ENCODE results near the gene MELTF. TPM values are rescaled to one million over a fixed set of nuclear protein-coding genes. Genes with fewer than 3 reads are reported as not detected.
"Not testable (repeated sequence)": the region's sequence is repeated elsewhere in the genome, so short reads cannot be mapped to it uniquely, and the experiment has no call there.

Gene MELTF
- total RNA-seq, 1 experiment from 2014 or later, result 9.2 TPM

DNA sequence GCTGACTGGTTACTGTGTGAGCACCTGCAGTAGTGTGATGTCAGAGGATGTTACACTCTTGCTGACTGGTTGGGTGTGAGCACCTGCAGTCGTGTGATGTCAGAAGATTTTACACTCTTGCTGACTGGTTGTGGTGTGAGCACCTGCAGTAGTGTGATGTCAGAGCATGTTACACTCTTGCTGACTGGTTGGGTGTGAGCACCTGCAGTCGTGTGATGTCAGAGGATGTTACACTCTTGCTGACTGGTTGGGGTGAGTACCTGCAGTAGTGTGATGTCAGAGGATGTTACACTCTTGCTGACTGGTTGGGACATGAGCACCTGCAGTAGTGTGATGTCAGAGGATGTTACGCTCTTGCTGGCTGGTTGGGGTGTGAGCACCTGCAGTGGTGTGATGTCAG lies 4.1 kb upstream of the MELTF start:
- H3K23ac ChIP-seq (ENCODE audit: insufficient read length, low read depth, low read length); H3K23me2 ChIP-seq (ENCODE audit: insufficient read length, low read depth, low read length, poor library complexity, severe bottlenecking); DNase-seq; H4K5ac ChIP-seq (ENCODE audit: insufficient read length, low read depth, low read length); H3K27me3 ChIP-seq (ENCODE audit: insufficient read depth, low read length); H3K27ac ChIP-seq (ENCODE audit: insufficient read length, low read depth, low read length); H3K9ac ChIP-seq (ENCODE audit: extremely low read depth, insufficient read length, low read length); H3K36me3 Mint-ChIP-seq (ENCODE audit: insufficient read depth in 1 of 3, low read depth in 3 of 3); H2BK5ac ChIP-seq (ENCODE audit: insufficient read length, low read length); H3K4me2 ChIP-seq (ENCODE audit: insufficient read depth, insufficient read length, low read length); H3K56ac ChIP-seq (ENCODE audit: insufficient read length, low read depth, low read length); H2BK12ac ChIP-seq (ENCODE audit: insufficient read length, low read depth, low read length); H4K91ac ChIP-seq (ENCODE audit: insufficient read length, low read depth, low read length); H4K8ac ChIP-seq (replicated peaks; ENCODE audit: insufficient read length, low read depth, low read length); H3T11ph ChIP-seq (ENCODE audit: low read length); H3K79me1 ChIP-seq (ENCODE audit: insufficient read depth, low read depth, low read length, poor library complexity, severe bottlenecking); H2AK5ac ChIP-seq (ENCODE audit: insufficient read length, low read length); H2BK120ac ChIP-seq (ENCODE audit: low read depth, low read length, poor library complexity, severe bottlenecking); H3K18ac ChIP-seq (ENCODE audit: insufficient read length, low read depth, low read length); H3K4me1 ChIP-seq (ENCODE audit: insufficient read depth, low read length); H3K9me3 Mint-ChIP-seq; H2BK15ac ChIP-seq (ENCODE audit: low read depth, low read length); H3K79me2 ChIP-seq (ENCODE audit: insufficient read depth, low read length); H4K20me1 ChIP-seq (ENCODE audit: control insufficient read depth, insufficient read depth, insufficient read length); H3K27ac Mint-ChIP-seq; H2AFZ ChIP-seq (ENCODE audit: low read length); H3K14ac ChIP-seq (ENCODE audit: insufficient read depth, low read length); H3K4ac ChIP-seq (ENCODE audit: low read depth, low read length); H2BK20ac ChIP-seq (ENCODE audit: low read depth, low read length, poor library complexity, severe bottlenecking); H3K9me3 ChIP-seq (ENCODE audit: control insufficient read depth, low read depth, low read length): not testable (repeated sequence)
- Mint-ChIP-seq H3K27me3 (ENCODE audit: low read depth) (peaks cover 36% of the 10 kb centered on the region), H3K4me1 (peaks cover 6 to 11% of the 10 kb centered on the region in 2 experiments; a peak in 2 of 4 replicates), H3K4me3 (peak overlapping the region in 1 of 2 experiments; percentile 3; a peak in 1 of 5 replicates)
- WGBS (ENCODE audit: extremely low coverage, insufficient read length, low lambda C conversion rate), result no CpG with 5 or more reads among the region's 3 CpGs

Data from H9 (cell line).